Upper lobe of left lung (tissue), 4 donors: ENCODE measurements around the gene PABPC4L.
"Not testable (repeated sequence)": the region's sequence is repeated elsewhere in the genome, so short reads cannot be mapped to it uniquely, and the experiment has no call there.

Source experiments
- EP300 ChIP-seq, 4 donors: sonication (generic); formaldehyde crosslinking; IDR thresholded peaks; one replicate each; pipeline ENCODE4 v1.5.1; 2017; ENCODE audit warnings: antibody characterized with exemption in 4 of 4, control low read depth in 2 of 4
- TF ChIP-seq, protein P1 (sequence below), 6 experiments: fragments of 450-650 bp in 4 of 6; fragments of 200-600 bp in 2 of 6; sonication (generic) in 2 of 6; IDR thresholded peaks; one replicate each; pipeline ENCODE4 v1.5.1; 2016 to 2019; ENCODE audit warnings: antibody characterized with exemption in 6 of 6

DNA sequence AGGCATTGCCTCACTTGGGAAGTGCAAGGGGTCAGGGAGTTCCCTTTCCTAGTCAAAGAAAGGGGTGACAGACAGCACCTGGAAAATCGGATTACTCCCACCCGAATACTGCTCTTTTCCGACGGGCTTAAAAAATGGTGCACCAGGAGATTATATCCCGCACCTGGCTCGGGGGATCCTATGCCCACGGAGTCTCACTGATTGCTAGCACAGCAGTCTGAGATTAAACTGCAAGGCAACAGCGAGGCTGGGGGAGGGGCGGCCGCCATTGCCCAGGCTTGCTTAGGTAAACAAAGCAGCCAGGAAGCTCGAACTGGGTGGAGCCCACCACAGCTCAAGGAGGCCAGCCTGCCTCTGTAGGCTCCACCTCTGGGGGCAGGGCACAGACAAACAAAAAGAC is 6.4 kb upstream of the PABPC4L start:
- TF ChIP-seq EP300 (IDR thresholded peaks at IDR 0.05): not testable (repeated sequence)
- TF ChIP-seq, protein P1, sequence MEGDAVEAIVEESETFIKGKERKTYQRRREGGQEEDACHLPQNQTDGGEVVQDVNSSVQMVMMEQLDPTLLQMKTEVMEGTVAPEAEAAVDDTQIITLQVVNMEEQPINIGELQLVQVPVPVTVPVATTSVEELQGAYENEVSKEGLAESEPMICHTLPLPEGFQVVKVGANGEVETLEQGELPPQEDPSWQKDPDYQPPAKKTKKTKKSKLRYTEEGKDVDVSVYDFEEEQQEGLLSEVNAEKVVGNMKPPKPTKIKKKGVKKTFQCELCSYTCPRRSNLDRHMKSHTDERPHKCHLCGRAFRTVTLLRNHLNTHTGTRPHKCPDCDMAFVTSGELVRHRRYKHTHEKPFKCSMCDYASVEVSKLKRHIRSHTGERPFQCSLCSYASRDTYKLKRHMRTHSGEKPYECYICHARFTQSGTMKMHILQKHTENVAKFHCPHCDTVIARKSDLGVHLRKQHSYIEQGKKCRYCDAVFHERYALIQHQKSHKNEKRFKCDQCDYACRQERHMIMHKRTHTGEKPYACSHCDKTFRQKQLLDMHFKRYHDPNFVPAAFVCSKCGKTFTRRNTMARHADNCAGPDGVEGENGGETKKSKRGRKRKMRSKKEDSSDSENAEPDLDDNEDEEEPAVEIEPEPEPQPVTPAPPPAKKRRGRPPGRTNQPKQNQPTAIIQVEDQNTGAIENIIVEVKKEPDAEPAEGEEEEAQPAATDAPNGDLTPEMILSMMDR (IDR thresholded peaks at IDR 0.05): not testable (repeated sequence)
